SK-N-SH (cell line): ENCODE measurements around the gene TXNRD1. TPM values are rescaled to one million over a fixed set of nuclear protein-coding genes. Genes with fewer than 3 reads are reported as not detected.

Source experiments
- CTCF ChIA-PET: fragments of 300-600, 350-600 bp; formaldehyde crosslinking; extraction: SDS; loops from one replicate; lab custom pipeline; 2021; lab: Yijun Ruan, JAX
- POLR2A ChIA-PET: fragments of 350-600 bp; sonication (Branson Sonifier 250); formaldehyde crosslinking; extraction: SDS; loops from one replicate; lab custom pipeline; 2020; ENCODE audit warnings: antibody characterized with exemption, inconsistent platforms; lab: Yijun Ruan, JAX
- DNase-seq: peaks from one replicate; pipeline ENCODE4 v3.0.0; 2012
- H2AFZ ChIP-seq: fragments of 200-600 bp; sonication (generic); 2 replicates; pipeline ENCODE4 v1.8.1; 2016; ENCODE audit warnings: antibody characterized with exemption, mild to moderate bottlenecking, low read depth
- H3F3A ChIP-seq: fragments of 200-600 bp; sonication (generic); replicated peaks from 2 replicates; pipeline ENCODE3; 2016; ENCODE audit warnings: antibody characterized with exemption, mild to moderate bottlenecking; ENCODE audit not compliant: insufficient read depth
- H3K27ac ChIP-seq, 2 experiments: fragments of 200-500 bp in 1 of 2; fragments of 200-600 bp in 1 of 2; sonication (Bioruptor generic) in 1 of 2; sonication (generic), shearing (Covaris generic) in 1 of 2; 2 replicates each; pipeline versions ENCODE4 v1.5.1 to v1.6.1; 2014 to 2016; ENCODE audit warnings: low read depth in 2 of 2, inconsistent platforms in 1 of 2, low read length in 1 of 2, mild to moderate bottlenecking in 1 of 2, mixed read lengths in 1 of 2
- H3K27me3 ChIP-seq: fragments of 200-600 bp; sonication (generic), shearing (Covaris generic); 2 replicates; pipeline ENCODE4 v1.6.1; 2016; ENCODE audit warnings: mixed run types; ENCODE audit not compliant: insufficient read depth
- H3K36me3 ChIP-seq, 2 experiments: fragments of 200-500 bp in 1 of 2; fragments of 200-600 bp in 1 of 2; sonication (Bioruptor generic) in 1 of 2; sonication (generic) in 1 of 2; replicated peaks in 1 of 2; 2 replicates each; pipeline versions ENCODE3 to v1.5.1; 2014 to 2016; ENCODE audit warnings: low read length in 1 of 2, mild to moderate bottlenecking in 1 of 2; ENCODE audit not compliant: insufficient read depth in 2 of 2, control insufficient read depth in 1 of 2
- H3K4me1 ChIP-seq, 2 experiments: fragments of 200-500 bp in 1 of 2; fragments of 200-600 bp in 1 of 2; sonication (Bioruptor generic) in 1 of 2; sonication (generic), shearing (Covaris generic) in 1 of 2; 2 replicates each; pipeline versions ENCODE4 v1.5.1 to v1.6.1; 2014 to 2016; ENCODE audit warnings: low read depth in 1 of 2, low read length in 1 of 2, mixed run types in 1 of 2; ENCODE audit not compliant: insufficient read depth in 2 of 2, control insufficient read depth in 1 of 2
- H3K4me2 ChIP-seq: fragments of 200-600 bp; sonication (generic), shearing (Covaris generic); 2 replicates; pipeline ENCODE4 v1.6.1; 2017; ENCODE audit warnings: mixed run types
- H3K4me3 ChIP-seq, 2 experiments: fragments of 200-500 bp in 1 of 2; fragments of 200-600 bp in 1 of 2; sonication (Bioruptor generic) in 1 of 2; sonication (generic), shearing (Covaris generic) in 1 of 2; 2 replicates each; pipeline versions ENCODE4 v1.5.1 to v1.8.1; 2014 to 2016; ENCODE audit warnings: low read depth in 2 of 2, inconsistent platforms in 1 of 2, low read length in 1 of 2, mild to moderate bottlenecking in 1 of 2, mixed read lengths in 1 of 2, moderate library complexity in 1 of 2
- H3K79me2 ChIP-seq: fragments of 200-600 bp; sonication (generic); 2 replicates; pipeline ENCODE4 v1.8.1; 2017; ENCODE audit warnings: mild to moderate bottlenecking; ENCODE audit not compliant: insufficient read depth
- H3K9ac ChIP-seq: fragments of 200-600 bp; sonication (generic); 2 replicates; pipeline ENCODE4 v1.6.1; 2017; ENCODE audit warnings: mixed run types
- H3K9me2 ChIP-seq: fragments of 200-600 bp; sonication (generic); 2 replicates; pipeline ENCODE4 v1.6.1; 2017; ENCODE audit warnings: mixed run types
- H3K9me3 ChIP-seq: fragments of 200-600 bp; sonication (generic); 2 replicates; pipeline ENCODE4 v1.6.1; 2017; ENCODE audit warnings: mixed run types, mild to moderate bottlenecking, moderate library complexity
- H4K20me1 ChIP-seq: fragments of 200-600 bp; sonication (generic); 2 replicates; pipeline ENCODE4 v1.6.1; 2017; ENCODE audit warnings: mild to moderate bottlenecking, mixed run types; ENCODE audit not compliant: insufficient read depth
- CHD2 ChIP-seq: fragments of 150-350 bp; IDR thresholded peaks from 2 replicates; pipeline ENCODE4 v1.6.1; 2018; ENCODE audit warnings: low read length; ENCODE audit not compliant: partially characterized antibody
- ELF1 ChIP-seq: IDR thresholded peaks from 2 replicates; pipeline ENCODE4 v1.4.0; 2012
- EP300 ChIP-seq, 2 experiments: IDR thresholded peaks; 2 replicates each; pipeline versions ENCODE4 v1.4.0 to v1.6.1; 2012; ENCODE audit warnings: borderline replicate concordance in 1 of 2, low read depth in 1 of 2, low read length in 1 of 2
- EZH2phosphoT487 ChIP-seq: fragments of 200-600 bp; sonication (generic); IDR thresholded peaks from 2 replicates; pipeline ENCODE4 v1.6.1; 2017; ENCODE audit warnings: low read depth, mixed run types, mild to moderate bottlenecking, antibody characterized with exemption, moderate library complexity, borderline replicate concordance
- FOSL2 ChIP-seq: IDR thresholded peaks from 2 replicates; pipeline ENCODE4 v1.4.0; 2012; ENCODE audit warnings: low read depth, mild to moderate bottlenecking, moderate library complexity, borderline replicate concordance
- FOXJ3 ChIP-seq: sonication (generic); formaldehyde crosslinking; IDR thresholded peaks from 2 replicates; pipeline ENCODE4 v1.5.1; 2020; ENCODE audit warnings: mild to moderate bottlenecking, missing genetic modification reagents
- GATA2 ChIP-seq: sonication (generic); formaldehyde crosslinking; IDR thresholded peaks from 2 replicates; pipeline ENCODE4 v1.5.0; 2020; ENCODE audit warnings: mild to moderate bottlenecking, missing genetic modification reagents
- NFIC ChIP-seq: IDR thresholded peaks from 2 replicates; pipeline ENCODE4 v1.4.0; 2012; ENCODE audit warnings: borderline replicate concordance
- NRF1 ChIP-seq: IDR thresholded peaks from 2 replicates; pipeline ENCODE4 v1.6.1; 2012; ENCODE audit warnings: low read depth, mild to moderate bottlenecking, low read length
- POLR2AphosphoS5 ChIP-seq: IDR thresholded peaks from 2 replicates; pipeline ENCODE4 v1.6.1; 2012; ENCODE audit warnings: low read depth, low read length
- RFX5 ChIP-seq: IDR thresholded peaks from 2 replicates; pipeline ENCODE4 v1.6.1; 2012; ENCODE audit warnings: mild to moderate bottlenecking, improper control_type of control experiment, low read length
- RXRA ChIP-seq: IDR thresholded peaks from 2 replicates; pipeline ENCODE4 v1.4.0; 2012; ENCODE audit warnings: low read depth, mild to moderate bottlenecking, borderline replicate concordance
- SMC3 ChIP-seq: IDR thresholded peaks from 2 replicates; pipeline ENCODE4 v1.6.1; 2012; ENCODE audit warnings: low read depth, low read length, improper control_type of control experiment
- TAF1 ChIP-seq: IDR thresholded peaks from 2 replicates; pipeline ENCODE4 v1.6.1; 2012; ENCODE audit warnings: low read depth, mild to moderate bottlenecking, low read length, moderate library complexity, borderline replicate concordance
- TEAD4 ChIP-seq: IDR thresholded peaks from 2 replicates; pipeline ENCODE4 v1.4.0; 2012; ENCODE audit warnings: mild to moderate bottlenecking, borderline replicate concordance; ENCODE audit not compliant: insufficient read depth
- WGBS: methylation state at CpG from one replicate; pipeline ENCODE4 v1.1.6; 2017; ENCODE audit warnings: low lambda C conversion rate; 5-methylcytosine and 5-hydroxymethylcytosine counted together
- polyA plus RNA-seq, 3 experiments: library from polyadenylated mRNA; depleted of rRNA; stranded (reverse); fragments of >200 nt; gene quantifications; 2 replicates each; pipeline ENCODE4 v1.2.3, GENCODE V29; 2012
- TF ChIP-seq, protein P1 (sequence below): fragments of 150-350 bp; IDR thresholded peaks from 2 replicates; pipeline ENCODE4 v1.6.1; 2016; ENCODE audit warnings: mild to moderate bottlenecking, low read depth, low read length
- TF ChIP-seq, protein P2 (sequence below): IDR thresholded peaks from 2 replicates; pipeline ENCODE4 v1.4.0; 2012; ENCODE audit warnings: low read depth, borderline replicate concordance
- TF ChIP-seq, protein P3 (sequence below): IDR thresholded peaks from 2 replicates; pipeline ENCODE4; 2012
- TF ChIP-seq, protein P4 (sequence below): fragments of 150-350 bp; IDR thresholded peaks from 2 replicates; pipeline ENCODE4 v1.6.1; 2017; ENCODE audit warnings: antibody characterized with exemption, low read length, low read depth, borderline replicate concordance
- TF ChIP-seq, protein P5 (sequence below): IDR thresholded peaks from 2 replicates; pipeline ENCODE4 v1.6.1; 2012; ENCODE audit warnings: mild to moderate bottlenecking, low read depth, low read length, moderate library complexity
- TF ChIP-seq, protein P6 (sequence below): IDR thresholded peaks from 2 replicates; pipeline ENCODE4 v1.4.0; 2012; ENCODE audit warnings: low read depth, borderline replicate concordance

TXNRD1 gene
- polyA plus RNA-seq, 1 of the 3 experiments (the other 2 are of a cell fraction) = 143 TPM

DNA sequence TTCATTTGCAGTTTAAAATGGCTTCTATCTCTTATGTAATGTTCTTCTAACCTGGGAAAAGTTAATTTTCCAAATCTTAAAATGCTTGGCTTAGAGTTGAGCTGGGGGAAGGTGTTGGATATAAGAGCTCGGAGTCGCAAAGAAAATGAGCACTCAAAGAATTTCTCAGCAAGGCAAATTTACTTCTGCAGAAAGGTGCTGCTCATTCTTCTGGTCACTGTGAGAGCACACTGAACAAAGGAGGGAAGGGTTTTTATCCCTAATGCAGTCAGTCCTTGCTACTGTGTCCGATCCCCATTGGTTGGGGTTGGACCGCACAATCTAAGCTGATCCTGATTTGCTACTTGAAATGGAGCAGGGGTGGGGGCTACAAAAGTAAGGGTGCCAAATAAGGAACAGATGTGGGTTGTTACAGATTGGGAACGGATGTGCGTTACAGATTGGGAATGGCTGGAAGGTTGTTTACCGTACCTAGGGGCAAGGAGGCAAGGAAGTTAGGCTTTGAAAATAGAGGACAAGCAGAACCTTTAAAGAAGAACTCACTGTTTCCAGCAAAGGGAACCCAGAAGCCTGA, 19.4 kb downstream of the TXNRD1 start (continued):
- TF ChIP-seq ELF1 = no peak
- TF ChIP-seq CHD2 = no peak
- TF ChIP-seq, all 33 proteins: peak for 0

DNA sequence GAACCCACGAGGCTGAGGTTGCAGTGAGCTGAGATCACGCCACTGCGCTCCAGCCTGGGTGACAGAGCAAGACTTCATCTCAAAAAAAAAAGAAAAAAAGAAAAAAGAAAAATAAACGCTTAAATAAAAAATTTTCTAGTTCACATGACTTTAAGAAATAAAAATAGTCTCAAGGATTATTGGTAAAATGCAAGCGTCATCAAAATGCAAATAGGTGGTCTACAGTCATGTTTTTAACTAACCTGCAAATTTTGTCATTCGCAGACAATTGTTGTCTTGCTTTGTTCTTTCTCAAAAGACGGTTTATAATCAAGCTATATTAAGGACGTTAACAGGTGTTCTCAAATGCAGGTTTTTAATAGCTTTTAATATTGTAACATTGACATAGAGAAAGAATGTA, 22.4 kb downstream of the TXNRD1 start:
- Histone ChIP-seq H2AFZ (no peak overlapping the region), H3K27ac (no peak overlapping the region), H3K36me3 (no peaks in the 10 kb centered on the region), H3F3A (no peaks in the 10 kb centered on the region), H3K4me2 (no peak overlapping the region), H3K4me1 (no peaks in the 10 kb centered on the region), H3K79me2 (no peaks in the 10 kb centered on the region), H3K27me3 (no peaks in the 10 kb centered on the region), H3K9me3 (0 out of 2 replicates have a peak, but pooled peaks cover under 1% of the 10 kb centered on the region), H4K20me1 (no peaks in the 10 kb centered on the region), H3K9me2 (no peaks in the 10 kb centered on the region), H3K4me3 (no peak overlapping the region), H3K9ac (no peak overlapping the region)
- ChIA-PET CTCF (no interaction called here), POLR2A (no interaction called here)
- TF ChIP-seq POLR2AphosphoS5 = no peak
- TF ChIP-seq, protein P1, sequence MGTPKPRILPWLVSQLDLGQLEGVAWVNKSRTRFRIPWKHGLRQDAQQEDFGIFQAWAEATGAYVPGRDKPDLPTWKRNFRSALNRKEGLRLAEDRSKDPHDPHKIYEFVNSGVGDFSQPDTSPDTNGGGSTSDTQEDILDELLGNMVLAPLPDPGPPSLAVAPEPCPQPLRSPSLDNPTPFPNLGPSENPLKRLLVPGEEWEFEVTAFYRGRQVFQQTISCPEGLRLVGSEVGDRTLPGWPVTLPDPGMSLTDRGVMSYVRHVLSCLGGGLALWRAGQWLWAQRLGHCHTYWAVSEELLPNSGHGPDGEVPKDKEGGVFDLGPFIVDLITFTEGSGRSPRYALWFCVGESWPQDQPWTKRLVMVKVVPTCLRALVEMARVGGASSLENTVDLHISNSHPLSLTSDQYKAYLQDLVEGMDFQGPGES = no peak
- TF ChIP-seq, protein P2, sequence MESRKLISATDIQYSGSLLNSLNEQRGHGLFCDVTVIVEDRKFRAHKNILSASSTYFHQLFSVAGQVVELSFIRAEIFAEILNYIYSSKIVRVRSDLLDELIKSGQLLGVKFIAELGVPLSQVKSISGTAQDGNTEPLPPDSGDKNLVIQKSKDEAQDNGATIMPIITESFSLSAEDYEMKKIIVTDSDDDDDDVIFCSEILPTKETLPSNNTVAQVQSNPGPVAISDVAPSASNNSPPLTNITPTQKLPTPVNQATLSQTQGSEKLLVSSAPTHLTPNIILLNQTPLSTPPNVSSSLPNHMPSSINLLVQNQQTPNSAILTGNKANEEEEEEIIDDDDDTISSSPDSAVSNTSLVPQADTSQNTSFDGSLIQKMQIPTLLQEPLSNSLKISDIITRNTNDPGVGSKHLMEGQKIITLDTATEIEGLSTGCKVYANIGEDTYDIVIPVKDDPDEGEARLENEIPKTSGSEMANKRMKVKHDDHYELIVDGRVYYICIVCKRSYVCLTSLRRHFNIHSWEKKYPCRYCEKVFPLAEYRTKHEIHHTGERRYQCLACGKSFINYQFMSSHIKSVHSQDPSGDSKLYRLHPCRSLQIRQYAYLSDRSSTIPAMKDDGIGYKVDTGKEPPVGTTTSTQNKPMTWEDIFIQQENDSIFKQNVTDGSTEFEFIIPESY = no peak
- no peak for TF ChIP-seq RXRA
- TF ChIP-seq EP300 (IDR thresholded peaks at IDR 0.05; ENCODE audit: borderline replicate concordance in 1 of 2, low read depth in 1 of 2, low read length in 1 of 2) = no peak
- no peak for TF ChIP-seq SMC3
- no peak for TF ChIP-seq RFX5
- no peak for TF ChIP-seq FOXJ3
- no peak for TF ChIP-seq TEAD4
- TF ChIP-seq, protein P3, sequence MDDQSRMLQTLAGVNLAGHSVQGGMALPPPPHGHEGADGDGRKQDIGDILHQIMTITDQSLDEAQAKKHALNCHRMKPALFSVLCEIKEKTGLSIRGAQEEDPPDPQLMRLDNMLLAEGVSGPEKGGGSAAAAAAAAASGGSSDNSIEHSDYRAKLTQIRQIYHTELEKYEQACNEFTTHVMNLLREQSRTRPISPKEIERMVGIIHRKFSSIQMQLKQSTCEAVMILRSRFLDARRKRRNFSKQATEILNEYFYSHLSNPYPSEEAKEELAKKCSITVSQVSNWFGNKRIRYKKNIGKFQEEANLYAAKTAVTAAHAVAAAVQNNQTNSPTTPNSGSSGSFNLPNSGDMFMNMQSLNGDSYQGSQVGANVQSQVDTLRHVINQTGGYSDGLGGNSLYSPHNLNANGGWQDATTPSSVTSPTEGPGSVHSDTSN = no peak
- TF ChIP-seq, protein P4, sequence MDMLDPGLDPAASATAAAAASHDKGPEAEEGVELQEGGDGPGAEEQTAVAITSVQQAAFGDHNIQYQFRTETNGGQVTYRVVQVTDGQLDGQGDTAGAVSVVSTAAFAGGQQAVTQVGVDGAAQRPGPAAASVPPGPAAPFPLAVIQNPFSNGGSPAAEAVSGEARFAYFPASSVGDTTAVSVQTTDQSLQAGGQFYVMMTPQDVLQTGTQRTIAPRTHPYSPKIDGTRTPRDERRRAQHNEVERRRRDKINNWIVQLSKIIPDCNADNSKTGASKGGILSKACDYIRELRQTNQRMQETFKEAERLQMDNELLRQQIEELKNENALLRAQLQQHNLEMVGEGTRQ = no peak
- no peak for TF ChIP-seq FOSL2
- no peak for TF ChIP-seq NFIC
- TF ChIP-seq, protein P5, sequence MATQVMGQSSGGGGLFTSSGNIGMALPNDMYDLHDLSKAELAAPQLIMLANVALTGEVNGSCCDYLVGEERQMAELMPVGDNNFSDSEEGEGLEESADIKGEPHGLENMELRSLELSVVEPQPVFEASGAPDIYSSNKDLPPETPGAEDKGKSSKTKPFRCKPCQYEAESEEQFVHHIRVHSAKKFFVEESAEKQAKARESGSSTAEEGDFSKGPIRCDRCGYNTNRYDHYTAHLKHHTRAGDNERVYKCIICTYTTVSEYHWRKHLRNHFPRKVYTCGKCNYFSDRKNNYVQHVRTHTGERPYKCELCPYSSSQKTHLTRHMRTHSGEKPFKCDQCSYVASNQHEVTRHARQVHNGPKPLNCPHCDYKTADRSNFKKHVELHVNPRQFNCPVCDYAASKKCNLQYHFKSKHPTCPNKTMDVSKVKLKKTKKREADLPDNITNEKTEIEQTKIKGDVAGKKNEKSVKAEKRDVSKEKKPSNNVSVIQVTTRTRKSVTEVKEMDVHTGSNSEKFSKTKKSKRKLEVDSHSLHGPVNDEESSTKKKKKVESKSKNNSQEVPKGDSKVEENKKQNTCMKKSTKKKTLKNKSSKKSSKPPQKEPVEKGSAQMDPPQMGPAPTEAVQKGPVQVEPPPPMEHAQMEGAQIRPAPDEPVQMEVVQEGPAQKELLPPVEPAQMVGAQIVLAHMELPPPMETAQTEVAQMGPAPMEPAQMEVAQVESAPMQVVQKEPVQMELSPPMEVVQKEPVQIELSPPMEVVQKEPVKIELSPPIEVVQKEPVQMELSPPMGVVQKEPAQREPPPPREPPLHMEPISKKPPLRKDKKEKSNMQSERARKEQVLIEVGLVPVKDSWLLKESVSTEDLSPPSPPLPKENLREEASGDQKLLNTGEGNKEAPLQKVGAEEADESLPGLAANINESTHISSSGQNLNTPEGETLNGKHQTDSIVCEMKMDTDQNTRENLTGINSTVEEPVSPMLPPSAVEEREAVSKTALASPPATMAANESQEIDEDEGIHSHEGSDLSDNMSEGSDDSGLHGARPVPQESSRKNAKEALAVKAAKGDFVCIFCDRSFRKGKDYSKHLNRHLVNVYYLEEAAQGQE = no peak
- TF ChIP-seq, protein P6, sequence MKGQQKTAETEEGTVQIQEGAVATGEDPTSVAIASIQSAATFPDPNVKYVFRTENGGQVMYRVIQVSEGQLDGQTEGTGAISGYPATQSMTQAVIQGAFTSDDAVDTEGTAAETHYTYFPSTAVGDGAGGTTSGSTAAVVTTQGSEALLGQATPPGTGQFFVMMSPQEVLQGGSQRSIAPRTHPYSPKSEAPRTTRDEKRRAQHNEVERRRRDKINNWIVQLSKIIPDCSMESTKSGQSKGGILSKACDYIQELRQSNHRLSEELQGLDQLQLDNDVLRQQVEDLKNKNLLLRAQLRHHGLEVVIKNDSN = no peak
- TF ChIP-seq TAF1 = no peak
- TF ChIP-seq GATA2 = no peak
- TF ChIP-seq EZH2phosphoT487 = no peak
- no peak for TF ChIP-seq NRF1
- DNase-seq = no peak
- WGBS = 92% methylated on average over 8 of the region's 8 CpGs
